Muscle layer of colon (tissue), 2 donors: ENCODE measurements around the gene SOS2.

ENCODE experiments used
- H3K27ac ChIP-seq: one replicate; pipeline ENCODE4 v1.7.0; 2013; ENCODE audit warnings: low read depth, mild to moderate bottlenecking, low read length, moderate library complexity
- H3K27me3 ChIP-seq, 2 donors: one replicate each; pipeline ENCODE4 v1.7.0; 2013; ENCODE audit warnings: low read length in 2 of 2, mild to moderate bottlenecking in 2 of 2; ENCODE audit not compliant: insufficient read depth in 2 of 2, control insufficient read depth in 1 of 2
- H3K36me3 ChIP-seq: one replicate; pipeline ENCODE4 v1.7.0; 2013; ENCODE audit warnings: mild to moderate bottlenecking, low read length; ENCODE audit not compliant: insufficient read depth
- H3K4me1 ChIP-seq: one replicate; pipeline ENCODE4 v1.7.0; 2013; ENCODE audit warnings: mild to moderate bottlenecking, low read length; ENCODE audit not compliant: insufficient read depth
- H3K4me3 ChIP-seq, 2 donors: one replicate each; pipeline ENCODE4 v1.7.0; 2013; ENCODE audit warnings: low read length in 2 of 2, low read depth in 1 of 2, mild to moderate bottlenecking in 1 of 2, moderate library complexity in 1 of 2
- H3K9ac ChIP-seq: one replicate; pipeline ENCODE4 v1.7.0; 2013; ENCODE audit warnings: low read length
- H3K9me3 ChIP-seq: one replicate; pipeline ENCODE4 v1.7.0; 2013; ENCODE audit warnings: mild to moderate bottlenecking, low read length
- donor health status: abdominal sarcoma.
- donor health status: Adenocarcinoma of cecum.

Gene SOS2

GRCh38 chr14:50231475-50232275 is at the start of gene SOS2:
TSS of gene SOS2 (minus strand) at chr14:50231578. CDS start at chr14:50231283, 295 bp downstream.
- Histone ChIP-seq H3K4me1 (peaks cover 30% of the 10 kb centered on the region), H3K27me3 (no peaks in the 10 kb centered on the region), H3K4me3 (peak within 1 kb of the TSS; percentile 68 to 96), H3K27ac (peak within 1 kb of the TSS; percentile 96), H3K36me3 (no peaks in the 10 kb centered on the region), H3K9me3 (no peaks in the 10 kb centered on the region), H3K9ac (peak within 1 kb of the TSS; percentile 86)

GRCh38 chr14:50272498-50272897 is 41.1 kb upstream of the SOS2 start:
- no peaks in the 10 kb centered on the region for H3K9me3 ChIP-seq
- H3K4me3 ChIP-seq = no peak overlapping the region
- no peak overlapping the region for H3K27ac ChIP-seq
- H3K36me3 ChIP-seq = no peaks in the 10 kb centered on the region
- H3K27me3 ChIP-seq = no peaks in the 10 kb centered on the region
- H3K9ac ChIP-seq = no peak overlapping the region
- no peaks in the 10 kb centered on the region for H3K4me1 ChIP-seq

GRCh38 chr14:50270932-50271331 is 39.6 kb upstream of the SOS2 start:
- Histone ChIP-seq H3K4me3 (no peak overlapping the region), H3K9ac (no peak overlapping the region), H3K27ac (no peak overlapping the region), H3K9me3 (no peaks in the 10 kb centered on the region), H3K36me3 (no peaks in the 10 kb centered on the region), H3K4me1 (no peaks in the 10 kb centered on the region), H3K27me3 (no peaks in the 10 kb centered on the region)

GRCh38 chr14:50265029-50265428 is 33.7 kb upstream of the SOS2 start:
- no peak overlapping the region for H3K27ac ChIP-seq
- no peaks in the 10 kb centered on the region for H3K9me3 ChIP-seq
- no peak overlapping the region for H3K9ac ChIP-seq
- no peaks in the 10 kb centered on the region for H3K4me1 ChIP-seq
- H3K36me3 ChIP-seq = no peaks in the 10 kb centered on the region
- no peaks in the 10 kb centered on the region for H3K27me3 ChIP-seq
- no peak overlapping the region for H3K4me3 ChIP-seq

- Histone ChIP-seq H3K4me1 (no peaks in the 10 kb centered on the region), H3K9ac (no peak overlapping the region), H3K4me3 (no peak overlapping the region), H3K36me3 (no peaks in the 10 kb centered on the region), H3K27ac (no peak overlapping the region), H3K27me3 (no peaks in the 10 kb centered on the region), H3K9me3 (no peaks in the 10 kb centered on the region)
Measured at GRCh38 chr14:50263321-50263720, 31.9 kb upstream of the SOS2 start.

GRCh38 chr14:50262865-50263264 is 31.5 kb upstream of the SOS2 start:
- Histone ChIP-seq H3K9ac (no peak overlapping the region), H3K27ac (no peak overlapping the region), H3K27me3 (no peaks in the 10 kb centered on the region), H3K4me3 (no peak overlapping the region), H3K4me1 (no peaks in the 10 kb centered on the region), H3K9me3 (no peaks in the 10 kb centered on the region), H3K36me3 (no peaks in the 10 kb centered on the region)

- H3K9ac ChIP-seq = no peak overlapping the region
- no peaks in the 10 kb centered on the region for H3K27me3 ChIP-seq
- no peak overlapping the region for H3K27ac ChIP-seq
- H3K9me3 ChIP-seq = no peaks in the 10 kb centered on the region
- no peak overlapping the region for H3K4me3 ChIP-seq
- no peaks in the 10 kb centered on the region for H3K4me1 ChIP-seq
- H3K36me3 ChIP-seq = no peaks in the 10 kb centered on the region
Measured at GRCh38 chr14:50260511-50260910, 29.1 kb upstream of the SOS2 start.

GRCh38 chr14:50260072-50260471 is 28.7 kb upstream of the SOS2 start:
- Histone ChIP-seq H3K4me1 (no peaks in the 10 kb centered on the region), H3K27ac (no peak overlapping the region), H3K4me3 (no peak overlapping the region), H3K27me3 (no peaks in the 10 kb centered on the region), H3K9me3 (no peaks in the 10 kb centered on the region), H3K9ac (no peak overlapping the region), H3K36me3 (no peaks in the 10 kb centered on the region)

GRCh38 chr14:50257732-50258131 is 26.4 kb upstream of the SOS2 start:
- H3K4me3 ChIP-seq = no peak overlapping the region
- no peak overlapping the region for H3K9ac ChIP-seq
- no peaks in the 10 kb centered on the region for H3K4me1 ChIP-seq
- H3K9me3 ChIP-seq = no peaks in the 10 kb centered on the region
- no peak overlapping the region for H3K27ac ChIP-seq
- no peaks in the 10 kb centered on the region for H3K36me3 ChIP-seq
- H3K27me3 ChIP-seq = no peaks in the 10 kb centered on the region

GRCh38 chr14:50254248-50254647 is 22.9 kb upstream of the SOS2 start:
- Histone ChIP-seq H3K9ac (no peak overlapping the region), H3K4me1 (no peaks in the 10 kb centered on the region)

GRCh38 chr14:50249136-50249775 is 17.9 kb upstream of the SOS2 start:
- Histone ChIP-seq H3K36me3 (no peaks in the 10 kb centered on the region), H3K9ac (no peak overlapping the region), H3K9me3 (no peaks in the 10 kb centered on the region), H3K4me3 (no peak overlapping the region), H3K4me1 (no peaks in the 10 kb centered on the region), H3K27me3 (no peaks in the 10 kb centered on the region), H3K27ac (no peak overlapping the region)

More at GRCh38 chr14:50254248-50254647, 22.9 kb upstream of the SOS2 start:
- Histone ChIP-seq H3K4me3 (no peak overlapping the region), H3K36me3 (no peaks in the 10 kb centered on the region), H3K9me3 (no peaks in the 10 kb centered on the region), H3K27me3 (no peaks in the 10 kb centered on the region), H3K27ac (no peak overlapping the region)

GRCh38 chr14:50247245-50247644 is 15.9 kb upstream of the SOS2 start:
- no peaks in the 10 kb centered on the region for H3K9me3 ChIP-seq
- H3K27me3 ChIP-seq = no peaks in the 10 kb centered on the region
- no peaks in the 10 kb centered on the region for H3K4me1 ChIP-seq
- H3K27ac ChIP-seq = no peak overlapping the region
- no peaks in the 10 kb centered on the region for H3K36me3 ChIP-seq
- H3K9ac ChIP-seq = no peak overlapping the region
- H3K4me3 ChIP-seq = no peak overlapping the region
